HG03460 (cell line): Measurements from ENCODE around the gene OR10R2.

Experiments
- ATAC-seq: cut with Tn5 transposase; IDR thresholded peaks from one replicate; pipeline ENCODE4 v1.9.1; 2021; ENCODE audit not compliant: unreplicated experiment

The OR10R2 gene

DNA sequence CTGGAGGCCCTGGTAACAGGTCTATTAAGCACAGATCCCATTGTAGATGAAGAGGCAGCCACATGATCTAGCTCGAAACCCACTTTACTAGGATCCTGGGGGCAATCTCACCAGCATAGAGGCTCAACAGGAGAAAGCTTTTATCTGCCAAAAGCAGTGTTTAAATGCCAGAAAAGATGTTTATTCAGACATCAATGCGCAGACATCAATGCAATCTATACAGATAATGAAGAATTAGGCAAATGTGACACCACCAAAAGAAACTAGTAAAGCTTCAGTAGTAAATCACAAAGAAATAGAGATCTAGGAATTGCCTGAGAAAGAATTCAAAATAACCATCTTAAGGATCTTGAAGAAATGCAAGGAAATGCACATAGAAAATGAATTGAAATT, 49.6 kb downstream of the OR10R2 start:
- no peak for ATAC-seq

DNA sequence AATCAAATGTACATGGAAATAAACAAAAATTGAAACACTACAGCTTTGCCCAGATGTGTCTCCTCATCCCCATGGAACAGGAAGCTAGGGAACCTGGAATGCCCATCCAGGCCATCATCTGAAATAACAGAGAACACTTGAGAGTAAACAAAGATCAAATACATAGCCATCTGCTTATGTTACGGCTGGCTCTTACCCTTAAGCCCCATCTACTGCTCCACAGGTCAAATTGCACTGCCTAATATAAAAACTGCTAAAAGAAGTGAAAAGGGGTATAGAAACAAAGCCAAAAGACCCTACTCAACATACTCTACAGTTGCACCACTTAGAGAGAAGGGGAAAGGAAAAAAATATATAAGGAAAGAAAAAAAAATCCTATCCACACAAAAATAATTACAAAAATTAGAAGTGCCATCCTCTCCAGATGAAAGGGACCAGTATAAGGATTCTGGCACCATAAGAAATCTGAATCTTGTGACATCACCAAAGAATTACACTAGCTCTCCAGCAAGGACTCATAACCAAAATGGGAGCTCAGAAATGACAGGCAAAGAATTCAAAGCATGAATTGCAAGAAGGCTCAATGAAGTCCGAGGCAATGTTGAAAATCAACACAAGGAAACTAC, 55.3 kb downstream of the OR10R2 start:
- no peak for ATAC-seq
